NOMO-1 (cell line): ENCODE measurements around the gene PEX3.
"Not testable (repeated sequence)": the region's sequence is repeated elsewhere in the genome, so short reads cannot be mapped to it uniquely, and the experiment has no call there.

Experiments used
- DNase-seq, 2 experiments: peaks; one replicate each; lab custom pipeline; 2025; ENCODE audit not compliant: unreplicated experiment in 2 of 2; lab: John Stamatoyannopoulos, UW

Gene PEX3

DNA sequence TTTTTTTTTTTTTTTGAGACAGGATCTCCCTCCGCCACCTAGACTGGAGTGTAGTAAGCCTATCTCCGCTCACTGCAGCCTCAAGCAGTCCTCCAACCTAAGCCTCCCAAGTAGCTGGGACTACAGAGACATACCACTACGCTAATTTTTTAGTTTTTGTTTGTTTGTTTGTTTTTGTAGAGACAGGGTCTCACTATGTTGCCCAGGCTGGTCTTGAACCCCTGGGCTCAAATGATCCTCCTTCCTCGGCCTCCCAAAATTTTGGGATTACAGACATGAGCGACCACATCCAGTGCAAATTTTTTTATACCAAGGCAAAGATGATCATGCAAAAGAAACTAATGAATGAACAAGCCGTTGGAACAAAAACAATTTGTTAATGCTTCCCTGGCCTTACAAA lies 55.6 kb downstream of the PEX3 start:
- no peak for DNase-seq

GRCh38 chr6:143506620-143507019 lies 56.0 kb downstream of the PEX3 start:
- DNase-seq, result no peak

DNA sequence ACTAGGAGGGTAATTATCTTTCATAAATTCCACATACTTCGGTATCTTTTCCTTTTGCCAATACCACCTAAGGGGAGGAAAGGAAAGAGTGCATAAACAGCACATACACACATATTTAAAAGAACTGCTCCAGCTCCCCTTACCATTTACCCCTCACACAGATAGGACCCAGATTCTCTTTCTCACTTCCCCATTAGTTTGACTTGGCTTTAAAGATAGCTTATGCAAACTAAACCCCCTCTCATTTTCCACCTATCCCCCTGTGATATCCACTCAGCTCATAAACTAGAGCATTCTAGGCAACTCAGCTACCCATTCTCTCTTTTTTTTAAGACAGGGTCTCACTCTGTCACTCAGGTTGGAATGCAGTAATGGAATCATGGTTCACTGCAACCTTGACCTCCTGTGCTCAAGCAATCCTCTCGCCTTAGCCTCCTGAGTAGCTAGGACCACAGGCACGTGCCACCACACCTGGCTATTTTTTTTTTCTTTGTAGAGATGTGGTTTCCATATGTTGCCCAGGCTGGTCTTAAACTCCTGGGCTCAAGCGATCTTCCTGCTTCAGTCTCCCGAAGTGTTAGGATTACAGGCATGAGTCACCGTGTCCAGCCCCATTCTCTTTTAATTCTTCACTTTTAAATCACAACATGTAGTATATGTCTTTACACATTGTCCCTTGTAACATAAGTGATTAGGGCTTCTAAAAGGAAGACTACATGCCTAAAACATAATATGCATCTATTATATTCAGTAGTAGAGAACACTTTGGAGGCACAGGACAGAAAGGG lies 56.9 kb downstream of the PEX3 start:
- no peak for DNase-seq

DNA sequence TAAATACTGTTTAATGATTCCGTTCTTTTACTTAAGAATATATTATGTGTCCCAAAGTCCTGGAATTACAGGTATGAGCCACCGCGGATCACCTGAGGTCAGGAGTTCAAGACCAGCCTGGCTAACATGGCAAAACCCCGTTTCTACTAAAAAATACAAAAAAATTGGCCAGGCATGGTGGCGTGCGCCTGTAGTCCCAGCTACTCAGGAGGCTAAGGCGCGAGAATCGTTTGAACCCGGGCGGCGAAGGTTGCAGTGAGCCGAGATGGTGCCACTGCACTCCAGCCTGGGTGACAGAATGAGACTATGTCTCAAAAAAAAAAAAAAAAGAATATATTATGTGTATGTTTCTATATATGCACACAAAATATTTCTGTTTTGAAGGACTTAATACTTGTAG lies 59.7 kb downstream of the PEX3 start:
- not testable (repeated sequence) for DNase-seq

- DNase-seq, result peak; percentile 59 to 74
Measured at GRCh38 chr6:143510991-143511891, 60.6 kb downstream of the PEX3 start, which contains the start of gene FUCA2. TSS of gene FUCA2 (minus strand) at chr6:143511720. CDS start at chr6:143511634, 86 bp downstream.

DNA sequence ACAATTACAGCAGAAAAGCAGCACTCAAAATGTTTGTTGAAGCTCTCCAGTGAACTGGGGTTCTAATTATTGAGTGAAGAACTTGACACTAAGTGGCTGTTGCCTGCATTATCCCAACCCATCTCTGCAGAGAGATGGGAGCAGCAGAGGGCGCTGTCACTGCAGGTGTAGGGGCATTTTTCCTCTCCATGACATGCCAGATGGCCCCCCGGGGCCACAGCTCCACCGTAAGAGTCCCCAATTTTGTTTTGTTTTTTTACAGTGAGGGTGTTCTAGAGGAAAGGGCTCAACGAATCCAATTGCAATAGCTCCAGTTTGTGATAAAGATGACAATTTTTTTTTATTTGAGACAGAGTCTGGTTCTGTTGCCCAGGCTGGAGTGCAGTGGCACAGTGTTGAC lies 62.8 kb downstream of the PEX3 start:
- peak in 1 of 2 experiments; percentile 14 for DNase-seq

DNA sequence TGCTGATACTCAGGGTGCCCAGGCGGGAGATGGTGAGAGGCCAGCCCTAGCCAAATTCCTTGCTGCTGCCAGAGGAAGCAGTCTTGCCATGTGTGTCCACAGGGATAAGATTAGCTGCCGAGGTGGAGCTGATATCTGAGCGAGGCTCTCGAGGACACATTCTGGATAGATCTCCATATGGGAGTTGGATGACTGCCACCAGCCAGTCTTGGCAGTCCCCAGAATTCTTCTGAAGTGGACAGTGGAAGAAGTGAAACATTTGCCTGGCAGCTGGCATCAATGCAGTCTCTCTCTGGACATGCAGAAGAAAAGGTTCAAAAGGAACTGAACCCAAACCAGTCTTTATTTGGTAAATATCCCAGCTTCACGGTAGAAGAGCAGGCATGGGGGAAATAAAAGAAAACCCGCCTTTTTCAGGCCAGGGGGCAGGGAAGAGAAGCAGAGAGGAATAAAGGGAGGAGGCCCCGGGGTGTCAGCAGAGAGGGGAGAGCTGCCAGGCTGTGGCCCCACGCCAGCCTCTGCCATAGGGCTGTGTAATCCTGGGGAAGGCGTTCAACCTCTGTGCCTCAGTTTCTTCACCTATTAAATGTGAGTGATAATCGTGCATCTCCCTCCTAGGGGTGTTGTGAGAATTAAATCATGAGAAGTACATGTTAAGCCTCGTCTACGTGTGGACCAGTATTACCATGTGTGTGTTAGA lies 64.6 kb downstream of the PEX3 start:
- no peak for DNase-seq

DNA sequence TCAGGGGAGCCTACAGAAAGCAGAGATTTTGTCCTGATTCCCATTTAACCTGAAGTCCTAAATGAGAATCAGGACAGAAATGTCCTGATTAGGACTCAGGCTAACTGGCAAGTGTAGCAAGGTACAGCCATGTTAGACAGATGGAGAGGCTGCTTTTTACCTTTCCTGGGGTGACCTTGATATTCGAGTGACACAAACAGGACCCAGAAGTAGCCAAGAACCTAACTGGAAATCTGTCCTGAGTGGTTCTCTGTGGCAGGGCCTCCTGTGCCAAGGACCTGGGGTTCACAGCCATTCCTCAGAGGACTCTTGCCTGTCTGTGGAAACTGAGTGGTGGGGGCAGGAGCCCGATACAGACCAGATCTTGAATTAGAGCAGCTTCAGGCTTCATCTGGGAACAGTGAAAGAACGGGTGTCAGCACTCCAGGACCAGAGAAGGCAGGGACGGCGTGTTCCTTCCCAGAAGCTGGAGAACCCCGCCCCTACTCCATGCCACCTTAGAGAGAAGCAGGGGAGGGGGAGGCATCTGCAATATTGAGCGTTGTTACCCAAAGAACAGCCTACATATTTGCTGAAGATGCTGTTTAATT lies 65.3 kb downstream of the PEX3 start:
- no peak for DNase-seq

DNA sequence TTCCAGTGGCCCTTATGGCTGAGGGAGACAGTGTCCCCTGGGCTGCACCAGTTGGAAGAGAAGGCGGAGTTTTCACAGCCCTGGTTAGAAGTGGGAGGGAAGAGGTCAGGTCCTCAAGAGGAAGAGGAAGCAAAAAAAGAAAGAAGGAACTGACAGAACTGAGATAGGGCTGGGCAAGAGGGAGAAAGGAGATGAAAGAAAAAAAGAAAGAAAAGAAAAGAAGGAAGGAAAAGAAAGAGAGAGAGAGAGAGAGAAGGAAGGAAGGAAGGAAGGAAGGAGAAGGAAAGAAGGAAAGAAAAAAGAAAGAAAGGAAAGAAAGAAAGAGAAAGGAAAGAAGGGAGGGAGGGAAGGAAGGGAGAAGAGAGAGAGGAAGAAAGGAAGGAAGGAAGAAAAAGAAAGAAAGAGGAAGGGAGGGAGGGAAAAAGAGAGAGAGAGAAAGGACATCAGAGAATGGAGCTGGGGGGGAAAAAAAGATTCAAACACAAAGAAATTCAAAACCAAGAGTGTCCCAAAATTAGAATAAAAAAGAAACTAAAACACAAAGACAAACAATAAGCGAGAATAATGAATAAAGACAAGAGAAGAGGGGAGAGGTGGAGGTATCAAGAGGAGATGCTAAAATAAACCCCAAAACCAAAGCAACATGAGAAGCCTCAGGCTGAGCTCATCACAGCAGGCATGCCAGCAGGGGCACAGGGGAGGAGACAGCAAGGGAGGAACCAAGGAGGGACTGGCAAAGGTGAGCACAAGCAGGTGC lies 66.3 kb downstream of the PEX3 start:
- DNase-seq, result peak; percentile 39 to 64

DNA sequence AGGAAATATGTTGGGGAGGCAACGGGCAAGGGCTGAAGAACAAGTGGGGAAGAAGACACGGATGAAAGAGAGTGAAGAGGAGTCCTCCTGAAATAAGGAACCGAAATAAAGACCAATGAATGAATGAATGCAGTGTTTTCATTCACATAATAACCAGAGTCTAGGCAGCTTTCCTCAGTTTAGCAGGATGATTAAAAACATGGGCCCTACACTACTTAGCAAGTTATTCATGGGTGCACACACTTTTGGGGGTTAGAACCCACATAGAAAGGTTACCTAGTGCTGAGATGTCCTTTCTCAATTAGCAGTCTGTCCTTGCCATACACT lies 66.8 kb downstream of the PEX3 start:
- DNase-seq, result no peak

GRCh38 chr6:143522039-143522600 lies 71.5 kb downstream of the PEX3 start:
- no peak for DNase-seq

GRCh38 chr6:143525356-143525755 lies 74.8 kb downstream of the PEX3 start:
- DNase-seq, result peak; percentile 43 to 64

GRCh38 chr6:143527677-143528076 lies 77.1 kb downstream of the PEX3 start:
- no peak for DNase-seq

DNA sequence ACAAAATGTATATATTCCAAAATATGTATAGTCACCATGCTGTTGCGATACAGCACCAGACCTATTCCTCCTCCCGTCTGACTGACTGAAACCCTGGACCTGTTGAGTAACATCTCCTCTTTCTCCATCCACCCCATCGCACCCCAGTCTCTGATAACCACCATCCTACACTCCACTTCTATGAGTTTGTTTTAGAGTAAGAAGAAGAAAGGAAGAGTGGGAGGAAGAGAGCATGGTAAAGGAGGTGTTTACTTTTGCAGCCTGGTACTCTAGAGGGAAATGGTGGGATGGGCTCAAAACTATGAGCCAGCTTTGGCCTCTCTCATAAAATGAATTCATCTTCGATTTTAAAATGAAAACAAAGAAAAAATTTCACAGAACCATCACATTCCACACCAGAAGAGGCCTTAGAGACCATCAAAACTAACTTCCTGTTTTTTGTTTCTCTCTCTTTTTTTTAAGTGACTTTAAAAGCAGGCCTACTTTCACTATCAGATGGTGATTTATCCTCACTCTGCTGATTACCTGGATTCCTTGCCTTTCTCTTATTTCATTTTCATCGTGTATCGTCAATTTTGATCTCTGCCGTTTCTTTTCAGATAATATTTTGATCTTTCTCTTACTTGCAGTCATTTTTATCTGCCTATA lies 77.7 kb downstream of the PEX3 start:
- DNase-seq, result peak; percentile 38 to 78

DNA sequence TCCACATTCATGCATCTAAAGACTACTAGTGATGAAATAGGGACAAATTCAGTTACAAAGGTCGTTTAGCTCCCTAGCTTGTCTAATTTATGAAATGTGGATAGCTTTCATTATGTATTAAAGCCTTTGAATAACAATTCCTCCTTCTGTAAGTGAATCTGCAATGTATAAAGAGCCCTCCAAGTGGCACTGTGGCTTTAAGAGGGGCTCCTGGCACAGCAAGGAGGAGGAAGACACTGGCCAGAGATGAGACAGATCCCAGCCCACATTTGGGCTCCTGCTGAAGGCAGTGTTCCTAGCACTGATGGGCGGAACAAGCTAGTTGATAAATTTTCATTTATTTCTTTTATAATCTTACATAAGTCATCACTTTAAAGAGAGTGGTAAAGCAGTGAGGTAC lies 78.5 kb downstream of the PEX3 start:
- peak in 1 of 2 experiments; percentile 30 for DNase-seq

DNA sequence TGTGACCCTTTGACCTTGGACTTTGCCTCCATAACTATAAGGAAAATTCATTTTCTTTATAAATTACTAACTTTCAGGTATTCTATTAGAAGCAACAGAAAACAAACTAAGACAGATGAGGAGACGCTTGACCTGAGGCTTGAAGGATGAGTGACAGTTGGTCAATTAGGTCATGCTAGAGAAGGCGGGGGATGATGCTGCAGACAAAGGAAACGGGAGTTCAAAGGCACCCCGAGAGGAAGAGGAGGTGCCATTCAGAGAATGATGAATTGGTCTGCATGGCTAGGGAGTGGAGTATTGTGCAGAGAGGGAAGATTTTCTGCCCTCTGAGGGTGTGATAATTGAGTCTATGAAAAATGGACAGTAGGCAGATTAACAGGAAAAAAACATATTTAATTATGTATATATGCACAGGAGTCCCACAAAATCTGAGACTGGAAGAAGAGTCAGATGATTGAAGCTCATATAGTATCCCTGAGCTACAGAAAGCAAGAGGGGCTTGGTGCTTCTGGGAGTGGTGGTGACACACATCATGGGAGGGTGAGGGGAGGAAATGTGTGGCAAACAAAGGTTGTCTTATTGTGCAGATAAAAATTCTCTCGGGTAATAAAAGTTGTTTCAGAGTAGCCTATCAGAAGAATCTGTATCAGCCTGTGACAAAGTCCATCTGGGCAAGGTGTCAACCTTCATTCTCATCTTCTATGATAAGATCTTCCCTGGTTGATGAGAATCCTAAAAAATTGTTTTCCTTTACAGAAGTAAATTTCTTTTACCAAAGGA lies 81.3 kb downstream of the PEX3 start:
- no peak for DNase-seq

- no peak for DNase-seq
Measured at GRCh38 chr6:143535189-143535614, 84.6 kb downstream of the PEX3 start.

- DNase-seq, result peak; percentile 36 to 53
Measured at GRCh38 chr6:143536461-143536865, 85.9 kb downstream of the PEX3 start.
